NCI-H2171 (cell line): ENCODE results near the gene TNS1.

ENCODE experiments used
- DNase-seq: peaks from one replicate; lab custom pipeline; 2025; lab: John Stamatoyannopoulos, UW

Gene TNS1

DNA sequence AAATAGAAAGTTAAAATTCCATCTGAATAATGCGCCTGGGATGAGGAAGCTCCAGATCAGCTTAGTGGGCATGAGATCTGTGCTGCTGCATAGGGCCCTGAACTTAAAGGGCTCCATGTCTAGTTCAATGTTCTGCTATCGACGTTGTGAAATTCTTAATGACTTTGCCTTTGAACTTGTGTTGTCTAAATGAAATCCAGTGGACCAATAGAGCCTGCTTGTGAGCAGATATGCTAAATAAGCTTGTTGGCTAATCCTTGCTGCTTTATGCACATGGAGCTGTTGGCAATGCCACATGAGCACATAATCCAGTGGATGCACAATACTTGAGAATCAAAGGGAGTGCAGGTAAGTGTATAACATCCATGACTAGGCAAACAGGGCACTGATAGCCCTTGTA lies 228.6 kb downstream of the TNS1 start:
- DNase-seq: no peak

DNA sequence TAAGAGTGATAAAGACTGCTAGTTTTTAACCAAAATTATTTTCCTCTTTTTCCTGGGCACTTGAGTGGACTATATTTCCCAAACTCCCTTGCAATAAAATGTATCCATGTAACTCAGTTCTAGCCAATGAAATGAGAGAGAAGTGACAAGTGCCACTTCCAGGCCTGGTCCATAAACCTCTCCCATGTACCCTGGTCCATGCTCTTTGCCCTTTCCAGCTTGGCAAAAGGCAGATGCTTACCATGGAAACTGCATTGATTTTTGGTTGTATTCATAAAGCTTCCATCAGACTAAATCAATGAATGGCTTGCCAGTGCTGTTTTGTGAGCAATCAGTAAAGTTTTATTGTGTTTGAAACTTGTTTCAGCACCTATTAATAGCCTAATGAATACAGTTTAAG lies 229.3 kb downstream of the TNS1 start:
- DNase-seq: no peak

DNA sequence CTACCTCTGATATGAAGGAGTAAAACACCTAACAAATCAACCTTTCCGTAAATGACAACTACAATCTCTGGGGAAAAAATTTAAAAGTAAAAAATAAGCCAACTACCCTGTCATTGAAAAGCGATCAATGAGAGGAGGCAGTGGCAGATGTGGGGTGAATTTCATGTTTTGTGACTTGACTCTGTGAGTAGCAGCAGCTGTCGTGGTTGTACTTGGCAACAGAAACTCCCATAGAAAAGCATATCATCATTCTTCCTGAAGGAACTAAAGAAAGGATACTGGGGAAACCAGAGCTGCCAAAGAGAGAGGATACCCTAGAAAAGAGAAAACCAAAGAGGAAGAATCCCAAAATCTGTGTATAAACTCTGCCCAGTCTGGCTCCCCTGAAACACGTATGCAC lies 236.4 kb downstream of the TNS1 start:
- no peak for DNase-seq

DNA sequence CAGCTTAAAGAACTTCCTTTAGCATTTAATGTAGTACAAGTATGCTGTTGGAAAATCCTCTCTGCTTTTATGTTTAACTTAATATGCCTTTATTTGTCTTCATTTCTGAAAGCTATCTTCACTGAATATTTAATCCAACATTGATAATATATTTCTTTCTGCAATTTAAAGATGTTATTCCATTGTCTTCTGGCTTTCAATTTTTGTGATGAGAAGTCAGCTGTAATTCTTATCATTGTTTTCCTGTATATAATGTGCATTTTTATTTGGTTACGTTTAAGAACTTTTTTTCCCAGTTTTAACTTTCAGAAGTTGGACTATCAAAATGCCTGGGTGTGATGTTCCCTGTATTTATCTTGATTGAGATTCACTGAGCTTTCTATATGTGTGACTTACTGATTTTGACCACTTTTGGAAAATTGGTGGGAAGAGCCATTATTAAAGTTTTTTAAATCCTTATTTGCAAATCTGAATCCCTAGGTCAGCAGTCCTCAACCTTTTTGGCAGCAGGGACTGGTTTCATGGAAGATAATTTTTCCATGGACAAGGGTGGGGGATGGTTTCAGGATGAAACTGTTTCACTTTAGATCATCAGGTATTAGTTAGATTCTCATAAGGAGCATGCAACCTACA lies 241.0 kb downstream of the TNS1 start:
- DNase-seq: no peak

DNA sequence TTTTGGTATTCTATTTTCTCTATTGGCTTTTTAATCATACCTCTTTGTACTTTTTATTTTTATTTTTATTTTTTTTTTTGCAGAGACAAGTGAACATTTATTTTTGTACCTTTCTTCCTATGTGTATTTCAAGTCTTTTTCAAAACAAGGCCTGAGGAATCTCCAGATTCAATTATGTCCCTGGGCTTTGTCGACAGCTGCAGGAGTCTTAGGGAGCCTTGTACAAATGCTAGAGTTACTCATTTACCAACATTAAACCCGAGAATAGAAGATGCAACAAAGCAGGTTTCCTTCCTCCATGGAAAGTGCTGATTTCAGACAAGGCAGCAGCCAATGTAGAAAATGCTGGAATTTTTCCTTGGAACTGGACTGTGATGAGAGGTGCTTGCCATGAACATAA lies 242.8 kb downstream of the TNS1 start:
- no peak for DNase-seq

DNA sequence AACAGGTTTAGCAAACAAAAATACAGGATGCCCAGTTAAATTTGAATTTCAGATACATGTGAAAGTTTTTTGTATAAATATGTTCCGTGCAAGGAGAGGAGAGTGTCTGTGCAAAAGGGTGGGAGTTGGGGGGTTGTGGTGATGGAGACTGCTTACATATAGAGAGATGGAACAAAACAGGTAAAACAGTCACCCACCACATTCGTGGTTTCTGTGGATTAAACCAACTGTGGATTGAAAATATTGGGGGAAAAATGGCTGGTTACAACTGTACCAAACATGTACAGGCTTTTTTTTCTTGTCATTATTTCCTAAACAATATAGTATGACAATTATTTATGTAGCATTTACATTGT lies 245.7 kb downstream of the TNS1 start:
- DNase-seq: no peak

DNA sequence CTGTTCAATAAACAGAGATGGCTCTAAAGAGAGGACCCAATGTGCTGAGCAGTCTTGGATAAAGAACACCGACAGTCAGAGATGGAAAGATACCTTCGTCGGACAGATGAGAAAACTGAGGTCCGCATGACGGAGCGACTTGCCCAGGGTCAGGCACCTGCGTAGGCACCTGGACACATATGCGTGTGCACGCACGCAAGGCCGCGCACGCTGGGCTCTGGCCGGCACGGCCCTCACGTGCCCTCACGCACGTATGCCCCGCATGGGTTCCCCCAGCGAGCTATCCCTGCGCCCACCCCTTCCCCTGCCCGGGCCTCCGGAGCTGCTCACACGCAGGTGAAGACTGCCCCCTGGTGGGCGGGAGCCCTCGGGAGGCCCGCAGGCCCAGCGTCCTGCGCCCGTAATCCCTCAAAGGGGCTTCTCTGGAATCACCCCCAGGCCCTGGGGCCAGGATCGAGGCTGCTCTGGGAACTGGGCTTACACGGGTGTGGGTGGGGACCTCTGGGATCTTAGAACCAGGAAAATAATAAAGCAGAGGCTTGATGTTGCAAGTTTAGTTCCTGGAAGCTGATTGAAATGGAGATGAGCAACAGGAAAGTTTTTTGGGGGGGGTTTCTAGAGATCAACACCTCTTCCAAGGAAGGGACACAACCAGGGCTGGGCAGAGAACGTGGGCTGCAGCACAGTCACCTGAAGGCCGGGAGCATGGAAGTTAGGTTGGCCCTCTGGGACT lies 246.3 kb downstream of the TNS1 start:
- DNase-seq: no peak

DNA sequence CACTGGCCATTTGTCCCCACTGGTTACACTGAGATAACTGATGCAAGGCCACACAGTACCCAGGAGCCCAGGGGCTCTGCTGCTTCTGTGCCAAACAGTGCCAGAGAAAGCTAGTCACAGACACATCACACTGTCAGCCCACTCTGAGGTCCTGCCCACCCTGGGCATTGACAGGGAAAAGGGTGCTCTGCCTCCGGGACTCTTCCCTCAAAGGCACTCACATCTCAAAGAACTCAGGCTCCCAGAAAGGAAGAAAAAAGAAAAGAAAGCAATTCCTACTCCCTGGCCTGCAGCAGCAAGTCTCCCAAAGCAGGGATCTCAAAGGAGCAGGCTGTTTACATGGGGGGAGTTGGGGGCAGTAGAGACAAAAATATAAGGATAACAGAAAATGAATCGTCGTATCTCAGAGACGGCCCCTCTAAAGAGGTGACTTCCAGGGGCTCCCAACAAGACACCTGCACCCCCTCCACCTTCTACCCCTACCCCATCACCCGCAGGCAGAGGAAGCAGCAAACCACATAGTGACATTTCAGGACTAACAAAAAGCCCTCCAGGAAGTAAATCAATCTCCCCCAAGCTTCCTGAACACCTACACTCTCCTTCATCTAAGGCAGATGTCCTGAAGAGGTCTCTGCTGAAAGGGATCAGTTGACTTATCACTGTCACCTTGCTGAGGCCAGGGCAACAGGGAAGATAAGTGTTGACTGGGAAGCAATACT lies 247.6 kb downstream of the TNS1 start:
- no peak for DNase-seq

DNA sequence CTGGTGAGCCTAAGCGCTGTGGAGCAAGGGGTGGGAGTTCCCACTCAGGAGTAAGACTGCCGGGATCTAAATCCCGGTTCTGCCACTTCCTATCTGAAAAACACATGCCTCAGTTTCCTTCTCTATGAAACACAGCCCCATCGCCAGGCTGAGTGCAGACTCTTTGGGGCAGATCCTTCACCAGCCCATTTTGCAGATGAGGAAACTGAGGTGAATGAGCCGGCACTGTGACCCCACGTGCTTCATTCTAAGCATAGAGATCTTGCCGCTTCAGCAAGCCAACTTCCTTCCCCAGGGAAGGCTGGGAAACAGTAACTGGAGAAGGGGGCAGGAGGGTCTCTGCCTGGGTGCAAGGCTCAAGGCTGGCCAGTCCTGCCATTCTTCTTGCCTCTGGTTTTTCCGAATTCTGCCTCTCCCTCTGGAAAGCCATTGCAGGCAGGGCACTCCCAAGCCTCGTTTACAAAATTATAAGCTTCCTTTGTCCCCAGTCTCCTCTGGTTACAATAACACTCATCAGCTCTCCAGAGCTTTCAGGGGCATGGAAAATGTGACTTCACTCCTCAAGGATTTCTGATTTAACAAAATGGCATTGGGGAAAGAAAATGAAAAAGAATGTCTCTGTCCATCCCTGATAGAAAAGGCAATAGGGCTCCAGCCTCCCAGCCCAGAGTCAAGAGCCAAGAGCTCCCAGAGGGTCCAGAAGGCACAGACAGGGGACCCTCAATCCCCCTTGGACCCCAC lies 249.2 kb downstream of the TNS1 start:
- no peak for DNase-seq

DNA sequence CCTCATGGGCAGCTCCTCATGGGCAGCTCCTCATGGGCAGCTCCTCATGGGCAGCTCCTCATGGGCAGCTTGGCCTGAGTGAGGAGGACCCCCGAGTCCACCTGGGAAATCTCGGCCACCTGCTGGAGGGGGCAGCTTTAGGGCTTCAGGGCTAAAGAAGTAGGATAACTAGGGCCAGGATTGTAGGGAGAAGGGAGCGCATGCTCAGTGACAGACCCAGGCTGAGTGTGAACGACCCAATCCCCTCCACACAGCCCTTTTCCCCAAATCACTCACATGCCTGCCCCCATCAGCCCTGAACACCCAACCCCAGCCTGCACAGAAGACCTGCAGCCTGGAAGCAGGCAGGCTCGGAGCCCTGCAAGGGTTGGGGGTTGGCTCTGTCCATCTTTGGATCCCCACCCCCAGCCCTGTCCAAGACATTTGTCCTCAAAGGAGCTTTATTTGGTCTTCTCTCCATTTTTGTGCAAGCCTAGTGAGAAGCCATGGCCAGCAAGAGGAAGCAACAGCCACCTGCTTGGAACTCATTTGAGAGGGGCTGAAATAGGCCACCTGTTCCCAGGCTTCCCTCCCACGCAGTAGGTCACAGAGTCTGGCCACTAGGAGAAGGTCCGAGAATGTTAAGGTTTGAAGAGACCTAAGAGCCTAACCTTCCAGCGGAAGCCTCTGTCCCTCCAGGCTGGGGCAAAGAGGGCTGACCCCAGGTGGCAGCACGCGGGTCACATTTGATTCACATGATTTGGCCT lies 249.9 kb downstream of the TNS1 start:
- DNase-seq: no peak

DNA sequence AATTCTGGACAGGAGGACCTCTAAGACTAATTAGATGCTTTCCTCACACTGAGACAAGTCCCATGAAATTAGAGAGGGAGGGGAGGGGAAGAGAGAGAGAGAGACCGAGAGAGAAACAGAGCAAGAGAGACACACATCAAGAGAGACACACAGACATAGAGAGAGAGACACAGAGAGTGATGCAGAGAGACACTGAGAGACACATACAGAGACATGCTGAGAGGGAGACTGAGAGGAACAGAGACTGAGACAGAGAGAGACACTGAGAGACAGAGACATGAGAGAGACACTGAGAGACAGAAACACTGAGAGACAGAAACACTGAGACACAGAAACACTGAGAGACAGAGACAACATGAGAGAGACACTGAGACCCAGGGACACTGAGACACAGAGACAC lies 250.8 kb downstream of the TNS1 start:
- DNase-seq: no peak

DNA sequence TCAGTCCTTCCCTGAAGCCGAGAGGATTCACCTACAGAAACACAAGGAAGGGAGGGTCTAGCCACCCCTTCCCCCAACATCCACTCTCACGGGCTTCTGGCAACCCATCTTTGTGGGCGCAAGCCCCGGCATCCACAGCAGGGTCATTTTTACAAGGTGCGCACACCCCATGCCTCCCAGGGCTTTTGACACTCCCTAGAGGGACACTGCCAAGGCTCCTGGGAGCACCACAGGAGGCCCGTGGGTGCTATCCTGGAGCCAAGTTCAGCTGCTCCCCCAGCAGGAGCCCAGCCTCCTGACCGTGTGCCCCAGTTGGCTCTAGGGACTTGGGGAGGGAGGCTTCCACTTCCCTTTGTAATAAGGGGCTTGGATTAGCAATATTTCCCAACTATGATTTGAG lies 251.6 kb downstream of the TNS1 start:
- no peak for DNase-seq
